Measurements from ENCODE around the gene ADGRA1. TPM values are rescaled to one million over a fixed set of nuclear protein-coding genes. Genes with fewer than 3 reads are reported as not detected.
A peak's percentile ranks its signal among the peaks of the same experiment; 100 is the strongest.

Gene ADGRA1
- total and polyA plus RNA-seq, 2 of the 8 experiments (the other 6 are each of a cell fraction or from before 2014, with no cell fraction given): 0.17 to 0.21 TPM

GRCh38 chr10:133072720-133073390, 14.9 kb upstream of the ADGRA1 start:
- no peak overlapping the region for H3K9ac ChIP-seq (replicated peaks in 1 of 4; ENCODE audit: extremely low read depth in 1 of 4, low read depth in 3 of 4, low read length in 3 of 4)
- H2BK120ac ChIP-seq (replicated peaks; ENCODE audit: low read depth, low read length): no peak overlapping the region
- no peak overlapping the region for H3K27ac ChIP-seq (ENCODE audit: low read depth, low read length)
- FAIRE-seq (no peak), DNase-seq (ENCODE audit: low read depth in 1 of 2, low spot score in 2 of 2) (no peak)
- no peaks in the 10 kb centered on the region for H3K36me3 ChIP-seq (ENCODE audit: control insufficient read depth in 2 of 4, insufficient read depth in 4 of 4, low read length in 3 of 4)
- no peak overlapping the region for H3K14ac ChIP-seq (ENCODE audit: insufficient read length)
- H3K4me3 ChIP-seq (ENCODE audit: extremely low read depth in 1 of 4, insufficient read depth in 2 of 4, low read depth in 3 of 4, low read length in 4 of 4): no peak overlapping the region
- H3K9me3 ChIP-seq (ENCODE audit: insufficient read depth in 2 of 2, low read depth in 1 of 2, low read length in 1 of 2): peaks cover 0 to 6% of the 10 kb centered on the region in 2 experiments; a peak in 1 of 4 replicates
- H3K18ac ChIP-seq (ENCODE audit: extremely low read depth, low read length): no peak overlapping the region
- no peak overlapping the region for H3K4me2 ChIP-seq (ENCODE audit: insufficient read depth in 1 of 2, low read depth in 2 of 2, low read length in 2 of 2)
- H3K27me3 ChIP-seq (replicated peaks in 1 of 4; ENCODE audit: control insufficient read depth in 3 of 4, extremely low read depth in 1 of 4, insufficient read depth in 3 of 4, low read length in 3 of 4): no peaks in the 10 kb centered on the region
- no peaks in the 10 kb centered on the region for H3K79me1 ChIP-seq (ENCODE audit: low read depth, low read length)
- TF ChIP-seq HDAC2 (IDR thresholded peaks at IDR 0.05; ENCODE audit: borderline replicate concordance in 1 of 2, low read depth in 2 of 2, low read length in 2 of 2) (no peak), POLR2A (IDR thresholded peaks at IDR 0.05; ENCODE audit: control extremely low read depth in 1 of 2, low read depth in 2 of 2, low read length in 2 of 2) (no peak), FOSL1 (IDR thresholded peaks at IDR 0.05; ENCODE audit: insufficient read depth, low read depth, low read length) (no peak), RNF2 (IDR thresholded peaks at IDR 0.05; ENCODE audit: borderline replicate concordance, low read depth, low read length, missing control alignments, poor library complexity, severe bottlenecking) (no peak), RXRA (IDR thresholded peaks at IDR 0.05; ENCODE audit: insufficient read depth, low read depth, low read length) (no peak), HDAC6 (IDR thresholded peaks at IDR 0.05; ENCODE audit: low read depth, low read length) (no peak), KDM1A (IDR thresholded peaks at IDR 0.05; ENCODE audit: borderline replicate concordance, low read length) (no peak), GTF2F1 (IDR thresholded peaks at IDR 0.05; ENCODE audit: borderline replicate concordance, low read depth, low read length) (no peak), MAFK (IDR thresholded peaks at IDR 0.05; ENCODE audit: low read depth, low read length) (no peak)
- no peak overlapping the region for H3K56ac ChIP-seq (replicated peaks; ENCODE audit: insufficient read length, low read depth, low read length)
- H2BK12ac ChIP-seq (ENCODE audit: low read depth, low read length): no peak overlapping the region
- no peak overlapping the region for H2AFZ ChIP-seq (ENCODE audit: low read length)
- POLR2A ChIA-PET (ENCODE audit: partially characterized antibody): interaction anchor here (1.2 kb wide), 1 partner anchor 13 kb away, joined by 3 read pairs; no protein-coding TSS in a partner anchor
- H3K23ac ChIP-seq (ENCODE audit: insufficient read length): no peak overlapping the region
- H3K4me1 ChIP-seq (replicated peaks in 1 of 4; ENCODE audit: control insufficient read depth in 3 of 4, insufficient read depth in 4 of 4, low read length in 3 of 4): peaks cover 0 to 6% (median 0%) of the 10 kb centered on the region in 4 experiments; a peak in 3 of 7 replicates
- H2AK5ac ChIP-seq (ENCODE audit: low read depth, low read length): no peak overlapping the region
- H4K91ac ChIP-seq (replicated peaks; ENCODE audit: insufficient read length, low read length): peak overlapping the region; percentile 80
- H3K23me2 ChIP-seq (ENCODE audit: low read depth, low read length): no peaks in the 10 kb centered on the region
- CTCF ChIA-PET (ENCODE audit: partially characterized antibody): interaction anchor here (1.0 to 1.5 kb wide), 2 partner anchors 11 to 169 kb away, joined by 3 read pairs; no protein-coding TSS in a partner anchor
- H2BK5ac ChIP-seq (ENCODE audit: low read depth, low read length): no peak overlapping the region
- no peak overlapping the region for H2BK15ac ChIP-seq (ENCODE audit: low read length)
- no peak overlapping the region for H3K4ac ChIP-seq (replicated peaks; ENCODE audit: insufficient read length, low read depth, low read length)
- no peaks in the 10 kb centered on the region for H3K79me2 ChIP-seq (ENCODE audit: control insufficient read depth in 1 of 2, insufficient read depth in 2 of 2, low read length in 2 of 2)
- no peak overlapping the region for H4K5ac ChIP-seq (ENCODE audit: insufficient read length, low read depth, low read length)
- 90% methylated on average over 22 of the region's 34 CpGs; no CpG with 5 or more reads in 1 of the 2 experiments for WGBS, 2 experiments (ENCODE audit: extremely low coverage in 1 of 2, insufficient coverage in 1 of 2, insufficient read length in 1 of 2, insufficient replicate concordance in 2 of 2, low coverage in 1 of 2, low lambda C conversion rate in 2 of 2, missing lambda C conversion rate in 1 of 2)
- H4K8ac ChIP-seq (ENCODE audit: extremely low read depth, insufficient read depth, low read length): no peak overlapping the region; the same call in 1 of the 2 replicates
- no peak overlapping the region for H2BK20ac ChIP-seq (ENCODE audit: low read length)
- peaks cover 0 to 1% of the 10 kb centered on the region in 2 experiments for H4K20me1 ChIP-seq (replicated peaks in 1 of 2; ENCODE audit: control insufficient read depth in 1 of 2, insufficient read depth in 2 of 2, low read length in 2 of 2)
